ENCODE measurements around the gene ACP6.

- TF ChIP-seq POLR2A (IDR thresholded peaks at IDR 0.05) (no peak), CTCF (IDR thresholded peaks at IDR 0.05) (no peak)
These were observed 40.3 kb downstream of the ACP6 start for GRCh38 chr1:147630022-147630421.
